Fibroblast of lung (primary cell): Measurements from ENCODE around the gene RMND5A.

Source experiments
- EZH2 ChIP-seq: IDR thresholded peaks from 2 replicates; pipeline ENCODE4 v1.5.1; 2012; ENCODE audit warnings: low read length, control low read depth, mild to moderate bottlenecking; ENCODE audit errors: missing control alignments
- TF ChIP-seq, protein P1 (sequence below), 2 donors: IDR thresholded peaks in 1 of 2; conservative IDR thresholded peaks in 1 of 2; 1 replicate in 1 of 2; 2 replicates in 1 of 2; pipeline ENCODE4 v1.5.1; 2011 to 2012; ENCODE audit warnings: low read length in 2 of 2, control low read depth in 1 of 2, inconsistent platforms in 1 of 2, low read depth in 1 of 2, mild to moderate bottlenecking in 1 of 2

- TF ChIP-seq EZH2: no peak
- TF ChIP-seq, protein P1, sequence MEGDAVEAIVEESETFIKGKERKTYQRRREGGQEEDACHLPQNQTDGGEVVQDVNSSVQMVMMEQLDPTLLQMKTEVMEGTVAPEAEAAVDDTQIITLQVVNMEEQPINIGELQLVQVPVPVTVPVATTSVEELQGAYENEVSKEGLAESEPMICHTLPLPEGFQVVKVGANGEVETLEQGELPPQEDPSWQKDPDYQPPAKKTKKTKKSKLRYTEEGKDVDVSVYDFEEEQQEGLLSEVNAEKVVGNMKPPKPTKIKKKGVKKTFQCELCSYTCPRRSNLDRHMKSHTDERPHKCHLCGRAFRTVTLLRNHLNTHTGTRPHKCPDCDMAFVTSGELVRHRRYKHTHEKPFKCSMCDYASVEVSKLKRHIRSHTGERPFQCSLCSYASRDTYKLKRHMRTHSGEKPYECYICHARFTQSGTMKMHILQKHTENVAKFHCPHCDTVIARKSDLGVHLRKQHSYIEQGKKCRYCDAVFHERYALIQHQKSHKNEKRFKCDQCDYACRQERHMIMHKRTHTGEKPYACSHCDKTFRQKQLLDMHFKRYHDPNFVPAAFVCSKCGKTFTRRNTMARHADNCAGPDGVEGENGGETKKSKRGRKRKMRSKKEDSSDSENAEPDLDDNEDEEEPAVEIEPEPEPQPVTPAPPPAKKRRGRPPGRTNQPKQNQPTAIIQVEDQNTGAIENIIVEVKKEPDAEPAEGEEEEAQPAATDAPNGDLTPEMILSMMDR (conservative IDR thresholded peaks at IDR 0.05 in 1 of 2, IDR thresholded peaks at IDR 0.05 in 1 of 2; ENCODE audit: low read depth in 1 of 2, low read length in 2 of 2): no peak
Measured at GRCh38 chr2:86818114-86818801, 98.2 kb downstream of the RMND5A start.
